PC-3 (cell line): ENCODE data around the gene RFX1. TPM values are rescaled to one million over a fixed set of nuclear protein-coding genes. Genes with fewer than 3 reads are reported as not detected.

Experiments used
- ATAC-seq: fragments of 200-7000 bp; cut with Tn5 transposase; 2 replicates; pipeline ENCODE4 v1.9.1; 2020; ENCODE audit warnings: mild to moderate bottlenecking, moderate library complexity
- BruUV-seq: library from RNA; stranded (reverse); fragments of 400-500 nt; replicated peaks from 2 replicates; lab custom pipeline; 2021; lab: Mats Ljungman, UMichigan
- CTCF ChIA-PET: fragments of 300-600 bp; sonication (Branson Sonifier 250); formaldehyde crosslinking; loops from one replicate; lab custom pipeline; 2022; ENCODE audit warnings: antibody characterized with exemption; lab: Charles Lee
- POLR2A ChIA-PET: fragments of 300-600 bp; sonication (Branson Sonifier 250); formaldehyde crosslinking; loops from one replicate; lab custom pipeline; 2022; ENCODE audit warnings: antibody characterized with exemption; ENCODE audit not compliant: unreplicated experiment; lab: Charles Lee
- DNase-seq: peaks from one replicate; pipeline ENCODE4 v3.0.0-alpha.2; 2015
- H2AFZ ChIP-seq: fragments of 300-600 bp; sonication (generic); 2 replicates; pipeline ENCODE4 v1.6.0; 2016; ENCODE audit warnings: antibody characterized with exemption, low read length
- H3F3A ChIP-seq: fragments of 300-600 bp; sonication (generic); one replicate; pipeline ENCODE4 v1.6.0; 2017; ENCODE audit warnings: antibody characterized with exemption, low read length, control low read depth, mild to moderate bottlenecking; ENCODE audit not compliant: unreplicated experiment
- H3K27ac ChIP-seq: fragments of 300-600 bp; sonication (generic); 2 replicates; pipeline ENCODE4 v1.5.1; 2016; ENCODE audit warnings: mild to moderate bottlenecking, low read length
- H3K27me3 ChIP-seq: fragments of 300-600 bp; sonication (generic); 2 replicates; pipeline ENCODE4 v1.6.1; 2016; ENCODE audit warnings: low read length, mixed read lengths
- H3K36me3 ChIP-seq: fragments of 300-600 bp; sonication (generic); 2 replicates; pipeline ENCODE4 v1.6.1; 2016; ENCODE audit warnings: low read depth, mixed run types, low read length, mixed read lengths
- H3K4me1 ChIP-seq: fragments of 300-600 bp; sonication (generic); 2 replicates; pipeline ENCODE4 v1.5.1; 2016; ENCODE audit warnings: low read length; ENCODE audit not compliant: insufficient read depth
- H3K4me2 ChIP-seq: fragments of 300-600 bp; sonication (generic); 2 replicates; pipeline ENCODE4 v1.6.0; 2016; ENCODE audit warnings: low read length
- H3K4me3 ChIP-seq: fragments of 300-600 bp; sonication (generic); 2 replicates; pipeline ENCODE4 v1.5.1; 2016; ENCODE audit warnings: mild to moderate bottlenecking, low read length, mixed read lengths
- H3K79me2 ChIP-seq: fragments of 300-600 bp; sonication (generic); 2 replicates; pipeline ENCODE4 v1.6.1; 2017; ENCODE audit warnings: low read length, mixed read lengths
- H3K9ac ChIP-seq: fragments of 300-600 bp; sonication (generic); 2 replicates; pipeline ENCODE4 v1.6.0; 2016; ENCODE audit warnings: mild to moderate bottlenecking, low read length
- H3K9me2 ChIP-seq: fragments of 300-600 bp; sonication (generic); replicated peaks from 2 replicates; pipeline ENCODE4 v1.6.1; 2016; ENCODE audit warnings: mixed run types, low read length, mixed read lengths
- H3K9me3 ChIP-seq: fragments of 300-600 bp; sonication (generic); 2 replicates; pipeline ENCODE4 v1.6.1; 2016; ENCODE audit warnings: low read length, mixed read lengths
- H4K20me1 ChIP-seq: fragments of 300-600 bp; sonication (generic); 2 replicates; pipeline ENCODE4 v1.6.1; 2016; ENCODE audit warnings: low read length, mixed read lengths
- EZH2 ChIP-seq: fragments of 300-600 bp; sonication (generic); IDR thresholded peaks from one replicate; pipeline ENCODE4 v1.6.1; 2017; ENCODE audit warnings: antibody characterized with exemption, mild to moderate bottlenecking, low read length; ENCODE audit not compliant: unreplicated experiment
- EZH2phosphoT487 ChIP-seq: fragments of 300-600 bp; sonication (generic); IDR thresholded peaks from 2 replicates; pipeline ENCODE4 v1.6.1; 2018; ENCODE audit warnings: mild to moderate bottlenecking, antibody characterized with exemption, low read length, borderline replicate concordance
- intact Hi-C: fragments of 100-400 bp; cut with micrococcal nuclease; formaldehyde crosslinking; loops from 2 replicates; pipeline ENCODE4 v1.9.0; 2023
- total RNA-seq: library from RNA; depleted of rRNA; stranded (reverse); fragments of >200 nt; gene quantifications from 2 replicates; pipeline ENCODE4 v1.2.3, GENCODE V29; 2014
- TF ChIP-seq, protein P1 (sequence below): fragments of 300-600 bp; sonication (generic); conservative IDR thresholded peaks from 2 replicates; pipeline ENCODE4 v1.5.1; 2017; ENCODE audit warnings: antibody characterized with exemption, low read depth, mild to moderate bottlenecking, low read length

RFX1 gene
- total RNA-seq, 1 experiment from 2014 or later: 7.5 TPM

DNA sequence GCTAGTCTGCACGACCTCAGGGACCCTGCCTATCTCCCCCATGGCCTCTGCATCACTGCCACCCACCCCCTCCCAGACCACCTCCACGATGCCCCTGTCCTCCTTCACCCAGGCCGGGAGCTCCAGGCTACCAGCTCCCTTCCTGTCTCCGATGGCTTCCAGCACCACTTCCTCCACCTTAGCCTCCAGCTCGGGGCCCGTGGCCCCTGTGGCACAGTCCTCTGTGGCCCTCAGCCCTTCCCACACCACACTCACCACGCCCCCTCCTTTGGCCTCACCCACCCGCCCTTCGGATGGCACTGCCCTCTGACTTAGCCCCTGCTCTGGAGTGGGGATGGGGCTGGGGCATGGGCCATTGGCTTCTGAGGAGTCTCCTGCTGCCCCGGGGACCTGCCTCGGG lies 48.6 kb upstream of the RFX1 start:
- Histone ChIP-seq H3K79me2 (no peaks in the 10 kb centered on the region), H4K20me1 (no peaks in the 10 kb centered on the region), H3K4me1 (peaks cover 8% of the 10 kb centered on the region), H3K9me3 (no peaks in the 10 kb centered on the region), H3K9me2 (no peaks in the 10 kb centered on the region), H3K27me3 (no peaks in the 10 kb centered on the region), H3K4me3 (no peak overlapping the region), H3K27ac (no peak overlapping the region), H3F3A (no peaks in the 10 kb centered on the region), H3K9ac (no peak overlapping the region), H3K4me2 (no peak overlapping the region), H3K36me3 (no peaks in the 10 kb centered on the region), H2AFZ (no peak overlapping the region)
- DNase-seq: no peak
- no peak for ATAC-seq
- no TSS peak for BruUV-seq
- intact Hi-C loops: no loop called here
- POLR2A ChIA-PET: no interaction called here
- TF ChIP-seq EZH2phosphoT487: no peak
- TF ChIP-seq EZH2: no peak
- TF ChIP-seq, protein P1, sequence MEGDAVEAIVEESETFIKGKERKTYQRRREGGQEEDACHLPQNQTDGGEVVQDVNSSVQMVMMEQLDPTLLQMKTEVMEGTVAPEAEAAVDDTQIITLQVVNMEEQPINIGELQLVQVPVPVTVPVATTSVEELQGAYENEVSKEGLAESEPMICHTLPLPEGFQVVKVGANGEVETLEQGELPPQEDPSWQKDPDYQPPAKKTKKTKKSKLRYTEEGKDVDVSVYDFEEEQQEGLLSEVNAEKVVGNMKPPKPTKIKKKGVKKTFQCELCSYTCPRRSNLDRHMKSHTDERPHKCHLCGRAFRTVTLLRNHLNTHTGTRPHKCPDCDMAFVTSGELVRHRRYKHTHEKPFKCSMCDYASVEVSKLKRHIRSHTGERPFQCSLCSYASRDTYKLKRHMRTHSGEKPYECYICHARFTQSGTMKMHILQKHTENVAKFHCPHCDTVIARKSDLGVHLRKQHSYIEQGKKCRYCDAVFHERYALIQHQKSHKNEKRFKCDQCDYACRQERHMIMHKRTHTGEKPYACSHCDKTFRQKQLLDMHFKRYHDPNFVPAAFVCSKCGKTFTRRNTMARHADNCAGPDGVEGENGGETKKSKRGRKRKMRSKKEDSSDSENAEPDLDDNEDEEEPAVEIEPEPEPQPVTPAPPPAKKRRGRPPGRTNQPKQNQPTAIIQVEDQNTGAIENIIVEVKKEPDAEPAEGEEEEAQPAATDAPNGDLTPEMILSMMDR: no peak
- CTCF ChIA-PET: no interaction called here

DNA sequence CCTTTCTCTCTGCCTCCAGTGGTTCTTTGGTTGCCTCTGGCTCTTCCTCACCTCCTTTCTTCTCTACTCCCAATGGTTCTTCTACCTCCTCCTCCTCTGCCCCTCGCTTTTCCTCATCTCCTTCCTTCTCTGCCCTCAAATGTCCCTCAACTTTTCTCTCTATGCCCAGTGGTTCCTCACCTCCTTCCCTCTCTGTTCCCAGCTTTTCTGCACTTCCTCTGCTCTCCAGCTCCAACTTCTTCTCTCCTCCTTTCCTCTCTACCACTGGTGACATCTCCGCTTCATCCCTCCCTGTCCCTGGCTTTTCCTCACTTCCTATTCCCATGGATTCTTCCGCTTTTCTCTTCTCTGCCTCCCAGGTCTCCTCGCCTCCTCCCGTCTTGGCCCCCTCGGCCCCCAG lies 48.0 kb upstream of the RFX1 start:
- no peaks in the 10 kb centered on the region for H4K20me1 ChIP-seq
- no peak for DNase-seq
- BruUV-seq: no TSS peak
- H3K36me3 ChIP-seq: no peaks in the 10 kb centered on the region
- no peaks in the 10 kb centered on the region for H3K9me3 ChIP-seq
- no peaks in the 10 kb centered on the region for H3K79me2 ChIP-seq
- ChIA-PET POLR2A (no interaction called here), CTCF (no interaction called here)
- H3K4me2 ChIP-seq: no peak overlapping the region
- H2AFZ ChIP-seq: no peak overlapping the region
- H3K27me3 ChIP-seq: no peaks in the 10 kb centered on the region
- H3K4me3 ChIP-seq: no peak overlapping the region
- H3F3A ChIP-seq: no peaks in the 10 kb centered on the region
- TF ChIP-seq, protein P1: no peak
- TF ChIP-seq EZH2 (no peak), EZH2phosphoT487 (no peak)
- H3K9me2 ChIP-seq: no peaks in the 10 kb centered on the region
- ATAC-seq: no peak
- no peak overlapping the region for H3K9ac ChIP-seq
- intact Hi-C loops: no loop called here
- H3K27ac ChIP-seq: no peak overlapping the region
- H3K4me1 ChIP-seq: peaks cover 8% of the 10 kb centered on the region

DNA sequence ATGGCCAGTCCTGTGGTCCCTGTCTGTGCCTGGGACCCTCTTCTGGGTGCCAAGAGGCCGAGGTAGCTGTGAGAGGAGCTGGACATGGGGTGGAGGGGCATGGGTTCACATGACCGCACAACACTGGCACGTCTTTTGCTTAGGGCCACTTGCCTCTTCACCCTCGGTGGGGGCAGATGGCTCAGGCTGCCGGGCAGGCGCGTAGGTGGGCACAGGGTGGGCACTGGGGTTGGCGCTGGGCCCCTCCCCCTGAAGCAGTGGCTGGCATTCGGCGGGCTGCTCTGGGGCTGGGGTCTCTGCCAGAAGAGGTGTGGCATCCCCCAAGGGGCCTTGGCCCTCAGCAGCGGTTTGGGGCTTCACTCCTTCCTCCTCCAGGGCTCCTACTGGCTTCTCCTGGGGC lies 47.4 kb upstream of the RFX1 start:
- H3K36me3 ChIP-seq: peaks cover 3% of the 10 kb centered on the region
- peaks cover 8% of the 10 kb centered on the region for H3K4me1 ChIP-seq
- no peaks in the 10 kb centered on the region for H3K9me2 ChIP-seq
- no peak overlapping the region for H2AFZ ChIP-seq
- no peak overlapping the region for H3K27ac ChIP-seq
- intact Hi-C loops: no loop called here
- TF ChIP-seq EZH2 (no peak), EZH2phosphoT487 (no peak)
- TF ChIP-seq, protein P1: no peak
- POLR2A ChIA-PET: no interaction called here
- H3K4me2 ChIP-seq: no peak overlapping the region
- no peak overlapping the region for H3K4me3 ChIP-seq
- H3F3A ChIP-seq: no peaks in the 10 kb centered on the region
- CTCF ChIA-PET: no interaction called here
- BruUV-seq: no TSS peak
- no peaks in the 10 kb centered on the region for H4K20me1 ChIP-seq
- no peaks in the 10 kb centered on the region for H3K27me3 ChIP-seq
- no peak for ATAC-seq
- no peaks in the 10 kb centered on the region for H3K79me2 ChIP-seq
- peaks cover under 1% of the 10 kb centered on the region; the same call in 1 of the 2 replicates for H3K9me3 ChIP-seq
- no peak overlapping the region for H3K9ac ChIP-seq
- no peak for DNase-seq
